Skeletal muscle satellite cell (primary cell): ENCODE data around the gene WDR1. TPM values are rescaled to one million over a fixed set of nuclear protein-coding genes. Genes with fewer than 3 reads are reported as not detected.

ENCODE experiments used
- small RNA-seq: library from RNA; depleted of rRNA; stranded (forward); fragments of <200 nt; gene quantifications from one replicate; pipeline ENCODE3, GENCODE V24; 2012

The WDR1 gene

Small RNAs within 50 kb of the gene (small RNA-seq; reads per million reads assigned to genes)
- not detected for gene AC093664.1
- 0.28 reads per million for gene MIR3138
- not detected for gene RNA5SP155
